GM23338 (cell line): Measurements from ENCODE around the gene GPR151. TPM values are rescaled to one million over a fixed set of nuclear protein-coding genes. Genes with fewer than 3 reads are reported as not detected.

ENCODE experiments used
- ATAC-seq: fragments of 200-7000 bp; cut with Tn5 transposase; 3 replicates; pipeline ENCODE4 v1.9.1; 2020
- DNase-seq: peaks from one replicate; pipeline ENCODE4 v3.0.0-alpha.2; 2015; ENCODE audit warnings: low spot score
- H2AFZ ChIP-seq: fragments of 200-600 bp; sonication (generic); 2 replicates; pipeline ENCODE4 v1.8.0; 2016; ENCODE audit warnings: antibody characterized with exemption, mild to moderate bottlenecking, moderate library complexity
- H3F3A ChIP-seq: fragments of 200-600 bp; sonication (generic); replicated peaks from 2 replicates; pipeline ENCODE4 v1.8.0; 2017; ENCODE audit warnings: antibody characterized with exemption, mixed run types, low read depth
- H3K27ac ChIP-seq: fragments of 200-600 bp; sonication (generic); 2 replicates; pipeline ENCODE4 v1.6.1; 2016; ENCODE audit warnings: low read depth
- H3K27me3 ChIP-seq: fragments of 200-600 bp; sonication (generic); 2 replicates; pipeline ENCODE4 v1.8.0; 2016; ENCODE audit warnings: mild to moderate bottlenecking, mixed run types, moderate library complexity; ENCODE audit not compliant: insufficient read depth
- H3K36me3 ChIP-seq: fragments of 200-600 bp; sonication (generic); 2 replicates; pipeline ENCODE4 v1.8.0; 2016; ENCODE audit warnings: mild to moderate bottlenecking; ENCODE audit not compliant: insufficient read depth
- H3K4me1 ChIP-seq: fragments of 200-600 bp; sonication (generic); 2 replicates; pipeline ENCODE4 v1.8.0; 2016; ENCODE audit warnings: mild to moderate bottlenecking, moderate library complexity; ENCODE audit not compliant: insufficient read depth
- H3K4me2 ChIP-seq: fragments of 200-600 bp; sonication (generic); 2 replicates; pipeline ENCODE4 v1.7.1; 2017; ENCODE audit warnings: mixed run types
- H3K4me3 ChIP-seq: fragments of 200-600 bp; sonication (generic); 2 replicates; pipeline ENCODE4 v1.6.1; 2016; ENCODE audit warnings: mixed run types
- H3K79me2 ChIP-seq: fragments of 200-600 bp; sonication (generic); replicated peaks from 2 replicates; pipeline ENCODE4 v1.8.0; 2017; ENCODE audit warnings: mild to moderate bottlenecking; ENCODE audit not compliant: insufficient read depth
- H3K9me2 ChIP-seq: fragments of 200-600 bp; sonication (generic); 2 replicates; pipeline ENCODE4 v1.8.0; 2017; ENCODE audit not compliant: insufficient read depth
- H4K20me1 ChIP-seq: fragments of 200-600 bp; sonication (generic); replicated peaks from 2 replicates; pipeline ENCODE4 v1.8.0; 2017; ENCODE audit warnings: mild to moderate bottlenecking; ENCODE audit not compliant: insufficient read depth
- H3K27ac Mint-ChIP-seq: 2 replicates; pipeline ENCODE4 v1.8.0; 2020; ENCODE audit warnings: inconsistent platforms, mild to moderate bottlenecking, moderate library complexity, mixed read lengths
- H3K27me3 Mint-ChIP-seq: 3 replicates; pipeline ENCODE4 v1.8.0; 2022; ENCODE audit warnings: low read depth, mild to moderate bottlenecking, moderate library complexity, mixed read lengths, inconsistent platforms; ENCODE audit not compliant: insufficient read depth, poor library complexity
- H3K36me3 Mint-ChIP-seq: 3 replicates; pipeline ENCODE4 v1.8.0; 2021; ENCODE audit warnings: low read depth, mild to moderate bottlenecking, inconsistent platforms, moderate library complexity, mixed read lengths
- H3K4me1 Mint-ChIP-seq: 3 replicates; pipeline ENCODE4 v1.8.0; 2020; ENCODE audit warnings: mild to moderate bottlenecking, inconsistent platforms, mixed read lengths
- H3K4me3 Mint-ChIP-seq: 3 replicates; pipeline ENCODE4 v1.8.0; 2021; ENCODE audit warnings: moderate library complexity, mild to moderate bottlenecking, inconsistent platforms, mixed read lengths
- H3K9me3 Mint-ChIP-seq: 3 replicates; pipeline ENCODE4 v1.8.0; 2020; ENCODE audit warnings: moderate library complexity, mild to moderate bottlenecking, inconsistent platforms, mixed read lengths
- CREB1 ChIP-seq: fragments of 250-450 bp; sonication (Bioruptor Pico); IDR thresholded peaks from 2 replicates; pipeline ENCODE4 v1.5.0; 2020; ENCODE audit warnings: low read depth, mild to moderate bottlenecking, moderate library complexity
- EZH2phosphoT487 ChIP-seq: fragments of 200-600 bp; sonication (generic); IDR thresholded peaks from one replicate; pipeline ENCODE4 v1.8.1; 2018; ENCODE audit warnings: antibody characterized with exemption; ENCODE audit not compliant: unreplicated experiment
- NANOG ChIP-seq: IDR thresholded peaks from 2 replicates; pipeline ENCODE4 v1.6.1; 2016; ENCODE audit warnings: antibody characterized with exemption, borderline replicate concordance
- POLR2AphosphoS5 ChIP-seq: IDR thresholded peaks from 2 replicates; pipeline ENCODE4 v1.6.1; 2016; ENCODE audit warnings: antibody characterized with exemption, low read depth
- STAT1 ChIP-seq: IDR thresholded peaks from one replicate; pipeline ENCODE4 v1.6.1; 2016; ENCODE audit warnings: antibody characterized with exemption; ENCODE audit not compliant: unreplicated experiment
- ZNF114 ChIP-seq: fragments of 250-450 bp; sonication (Bioruptor Pico); IDR thresholded peaks from 2 replicates; pipeline ENCODE4 v1.5.0; 2020; ENCODE audit warnings: mild to moderate bottlenecking, moderate library complexity
- polyA plus RNA-seq: library from polyadenylated mRNA; unstranded; fragments of >200 nt; fragmentation: Nextera tagmentation; extraction: Ambion mirVana; gene quantifications from 2 replicates; pipeline ENCODE4 v1.2.1, GENCODE V29; 2016
- total RNA-seq: library from RNA; depleted of rRNA; stranded (reverse); fragments of >200 nt; shearing (Covaris generic); gene quantifications from 2 replicates; pipeline ENCODE4 v1.2.3, GENCODE V29; 2014
- TF ChIP-seq, protein P1 (sequence below): fragments of 250-450 bp; sonication (Bioruptor Pico); IDR thresholded peaks from 2 replicates; pipeline ENCODE4 v1.5.0; 2020; ENCODE audit warnings: mild to moderate bottlenecking, moderate library complexity
- TF ChIP-seq, protein P2 (sequence below): IDR thresholded peaks from one replicate; pipeline ENCODE4 v1.6.1; 2018; ENCODE audit warnings: antibody characterized with exemption; ENCODE audit not compliant: unreplicated experiment
- TF ChIP-seq, protein P3 (sequence below): IDR thresholded peaks from 2 replicates; pipeline ENCODE4 v1.6.1; 2016; ENCODE audit warnings: antibody characterized with exemption

GPR151 gene
- total and polyA plus RNA-seq, 2 experiments from 2014 or later = not detected

DNA sequence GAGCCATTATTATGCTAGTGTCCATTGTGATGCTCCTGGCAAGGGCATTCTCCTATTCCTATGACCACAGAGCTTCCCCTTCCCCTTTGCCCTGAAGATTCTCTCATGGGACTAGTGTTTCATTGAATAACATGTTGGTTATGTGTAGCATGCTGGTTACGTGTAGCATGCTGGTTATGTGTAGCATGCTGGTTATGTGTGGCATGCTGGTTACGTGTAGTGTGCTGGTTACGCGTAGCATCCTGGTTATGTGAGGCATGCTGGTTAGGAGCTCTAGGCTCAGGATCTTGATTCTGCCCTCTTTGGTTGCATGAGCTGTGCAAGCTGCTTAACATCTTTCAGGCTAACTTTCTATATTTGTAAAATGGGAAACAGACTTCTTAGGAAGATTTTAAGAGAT lies 46.5 kb upstream of the GPR151 start:
- Histone ChIP-seq H3K36me3 (no peaks in the 10 kb centered on the region), H3F3A (no peaks in the 10 kb centered on the region), H3K4me3 (no peak overlapping the region), H3K27ac (no peak overlapping the region), H3K27me3 (no peaks in the 10 kb centered on the region), H4K20me1 (no peaks in the 10 kb centered on the region), H3K79me2 (no peaks in the 10 kb centered on the region), H3K9me2 (peaks cover 3% of the 10 kb centered on the region; the same call in 1 of the 2 replicates), H2AFZ (no peak overlapping the region), H3K4me1 (peaks cover 12% of the 10 kb centered on the region), H3K4me2 (no peak overlapping the region)
- DNase-seq (no peak), ATAC-seq (peak; percentile 23; the same call in 1 of the 3 replicates)
- H3K27me3 Mint-ChIP-seq = peaks cover 2% of the 10 kb centered on the region
- H3K36me3 Mint-ChIP-seq = peaks cover 6% of the 10 kb centered on the region; the same call in 2 of the 3 replicates
- no peak overlapping the region for H3K27ac Mint-ChIP-seq
- peaks cover 16% of the 10 kb centered on the region for H3K4me1 Mint-ChIP-seq
- peaks cover 8% of the 10 kb centered on the region; the same call in 2 of the 3 replicates for H3K9me3 Mint-ChIP-seq
- TF ChIP-seq ZNF114 (CRISPR knock-in tag) (no peak), POLR2AphosphoS5 (no peak), EZH2phosphoT487 (no peak), CREB1 (CRISPR knock-in tag) (no peak), NANOG (no peak), STAT1 (no peak)
- TF ChIP-seq, protein P1, sequence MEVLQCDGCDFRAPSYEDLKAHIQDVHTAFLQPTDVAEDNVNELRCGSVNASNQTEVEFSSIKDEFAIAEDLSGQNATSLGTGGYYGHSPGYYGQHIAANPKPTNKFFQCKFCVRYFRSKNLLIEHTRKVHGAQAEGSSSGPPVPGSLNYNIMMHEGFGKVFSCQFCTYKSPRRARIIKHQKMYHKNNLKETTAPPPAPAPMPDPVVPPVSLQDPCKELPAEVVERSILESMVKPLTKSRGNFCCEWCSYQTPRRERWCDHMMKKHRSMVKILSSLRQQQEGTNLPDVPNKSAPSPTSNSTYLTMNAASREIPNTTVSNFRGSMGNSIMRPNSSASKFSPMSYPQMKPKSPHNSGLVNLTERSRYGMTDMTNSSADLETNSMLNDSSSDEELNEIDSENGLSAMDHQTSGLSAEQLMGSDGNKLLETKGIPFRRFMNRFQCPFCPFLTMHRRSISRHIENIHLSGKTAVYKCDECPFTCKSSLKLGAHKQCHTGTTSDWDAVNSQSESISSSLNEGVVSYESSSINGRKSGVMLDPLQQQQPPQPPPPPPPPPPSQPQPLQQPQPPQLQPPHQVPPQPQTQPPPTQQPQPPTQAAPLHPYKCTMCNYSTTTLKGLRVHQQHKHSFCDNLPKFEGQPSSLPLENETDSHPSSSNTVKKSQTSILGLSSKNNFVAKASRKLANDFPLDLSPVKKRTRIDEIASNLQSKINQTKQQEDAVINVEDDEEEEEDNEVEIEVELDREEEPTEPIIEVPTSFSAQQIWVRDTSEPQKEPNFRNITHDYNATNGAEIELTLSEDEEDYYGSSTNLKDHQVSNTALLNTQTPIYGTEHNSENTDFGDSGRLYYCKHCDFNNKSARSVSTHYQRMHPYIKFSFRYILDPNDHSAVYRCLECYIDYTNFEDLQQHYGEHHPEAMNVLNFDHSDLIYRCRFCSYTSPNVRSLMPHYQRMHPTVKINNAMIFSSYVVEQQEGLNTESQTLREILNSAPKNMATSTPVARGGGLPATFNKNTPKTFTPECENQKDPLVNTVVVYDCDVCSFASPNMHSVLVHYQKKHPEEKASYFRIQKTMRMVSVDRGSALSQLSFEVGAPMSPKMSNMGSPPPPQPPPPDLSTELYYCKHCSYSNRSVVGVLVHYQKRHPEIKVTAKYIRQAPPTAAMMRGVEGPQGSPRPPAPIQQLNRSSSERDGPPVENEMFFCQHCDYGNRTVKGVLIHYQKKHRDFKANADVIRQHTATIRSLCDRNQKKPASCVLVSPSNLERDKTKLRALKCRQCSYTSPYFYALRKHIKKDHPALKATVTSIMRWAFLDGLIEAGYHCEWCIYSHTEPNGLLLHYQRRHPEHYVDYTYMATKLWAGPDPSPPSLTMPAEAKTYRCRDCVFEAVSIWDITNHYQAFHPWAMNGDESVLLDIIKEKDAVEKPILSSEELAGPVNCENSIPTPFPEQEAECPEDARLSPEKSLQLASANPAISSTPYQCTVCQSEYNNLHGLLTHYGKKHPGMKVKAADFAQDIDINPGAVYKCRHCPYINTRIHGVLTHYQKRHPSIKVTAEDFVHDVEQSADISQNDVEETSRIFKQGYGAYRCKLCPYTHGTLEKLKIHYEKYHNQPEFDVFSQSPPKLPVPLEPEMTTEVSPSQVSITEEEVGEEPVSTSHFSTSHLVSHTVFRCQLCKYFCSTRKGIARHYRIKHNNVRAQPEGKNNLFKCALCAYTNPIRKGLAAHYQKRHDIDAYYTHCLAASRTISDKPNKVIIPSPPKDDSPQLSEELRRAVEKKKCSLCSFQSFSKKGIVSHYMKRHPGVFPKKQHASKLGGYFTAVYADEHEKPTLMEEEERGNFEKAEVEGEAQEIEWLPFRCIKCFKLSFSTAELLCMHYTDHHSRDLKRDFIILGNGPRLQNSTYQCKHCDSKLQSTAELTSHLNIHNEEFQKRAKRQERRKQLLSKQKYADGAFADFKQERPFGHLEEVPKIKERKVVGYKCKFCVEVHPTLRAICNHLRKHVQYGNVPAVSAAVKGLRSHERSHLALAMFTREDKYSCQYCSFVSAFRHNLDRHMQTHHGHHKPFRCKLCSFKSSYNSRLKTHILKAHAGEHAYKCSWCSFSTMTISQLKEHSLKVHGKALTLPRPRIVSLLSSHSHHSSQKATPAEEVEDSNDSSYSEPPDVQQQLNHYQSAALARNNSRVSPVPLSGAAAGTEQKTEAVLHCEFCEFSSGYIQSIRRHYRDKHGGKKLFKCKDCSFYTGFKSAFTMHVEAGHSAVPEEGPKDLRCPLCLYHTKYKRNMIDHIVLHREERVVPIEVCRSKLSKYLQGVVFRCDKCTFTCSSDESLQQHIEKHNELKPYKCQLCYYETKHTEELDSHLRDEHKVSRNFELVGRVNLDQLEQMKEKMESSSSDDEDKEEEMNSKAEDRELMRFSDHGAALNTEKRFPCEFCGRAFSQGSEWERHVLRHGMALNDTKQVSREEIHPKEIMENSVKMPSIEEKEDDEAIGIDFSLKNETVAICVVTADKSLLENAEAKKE = no peak
- TF ChIP-seq, protein P2, sequence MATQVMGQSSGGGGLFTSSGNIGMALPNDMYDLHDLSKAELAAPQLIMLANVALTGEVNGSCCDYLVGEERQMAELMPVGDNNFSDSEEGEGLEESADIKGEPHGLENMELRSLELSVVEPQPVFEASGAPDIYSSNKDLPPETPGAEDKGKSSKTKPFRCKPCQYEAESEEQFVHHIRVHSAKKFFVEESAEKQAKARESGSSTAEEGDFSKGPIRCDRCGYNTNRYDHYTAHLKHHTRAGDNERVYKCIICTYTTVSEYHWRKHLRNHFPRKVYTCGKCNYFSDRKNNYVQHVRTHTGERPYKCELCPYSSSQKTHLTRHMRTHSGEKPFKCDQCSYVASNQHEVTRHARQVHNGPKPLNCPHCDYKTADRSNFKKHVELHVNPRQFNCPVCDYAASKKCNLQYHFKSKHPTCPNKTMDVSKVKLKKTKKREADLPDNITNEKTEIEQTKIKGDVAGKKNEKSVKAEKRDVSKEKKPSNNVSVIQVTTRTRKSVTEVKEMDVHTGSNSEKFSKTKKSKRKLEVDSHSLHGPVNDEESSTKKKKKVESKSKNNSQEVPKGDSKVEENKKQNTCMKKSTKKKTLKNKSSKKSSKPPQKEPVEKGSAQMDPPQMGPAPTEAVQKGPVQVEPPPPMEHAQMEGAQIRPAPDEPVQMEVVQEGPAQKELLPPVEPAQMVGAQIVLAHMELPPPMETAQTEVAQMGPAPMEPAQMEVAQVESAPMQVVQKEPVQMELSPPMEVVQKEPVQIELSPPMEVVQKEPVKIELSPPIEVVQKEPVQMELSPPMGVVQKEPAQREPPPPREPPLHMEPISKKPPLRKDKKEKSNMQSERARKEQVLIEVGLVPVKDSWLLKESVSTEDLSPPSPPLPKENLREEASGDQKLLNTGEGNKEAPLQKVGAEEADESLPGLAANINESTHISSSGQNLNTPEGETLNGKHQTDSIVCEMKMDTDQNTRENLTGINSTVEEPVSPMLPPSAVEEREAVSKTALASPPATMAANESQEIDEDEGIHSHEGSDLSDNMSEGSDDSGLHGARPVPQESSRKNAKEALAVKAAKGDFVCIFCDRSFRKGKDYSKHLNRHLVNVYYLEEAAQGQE = no peak
- TF ChIP-seq, protein P3, sequence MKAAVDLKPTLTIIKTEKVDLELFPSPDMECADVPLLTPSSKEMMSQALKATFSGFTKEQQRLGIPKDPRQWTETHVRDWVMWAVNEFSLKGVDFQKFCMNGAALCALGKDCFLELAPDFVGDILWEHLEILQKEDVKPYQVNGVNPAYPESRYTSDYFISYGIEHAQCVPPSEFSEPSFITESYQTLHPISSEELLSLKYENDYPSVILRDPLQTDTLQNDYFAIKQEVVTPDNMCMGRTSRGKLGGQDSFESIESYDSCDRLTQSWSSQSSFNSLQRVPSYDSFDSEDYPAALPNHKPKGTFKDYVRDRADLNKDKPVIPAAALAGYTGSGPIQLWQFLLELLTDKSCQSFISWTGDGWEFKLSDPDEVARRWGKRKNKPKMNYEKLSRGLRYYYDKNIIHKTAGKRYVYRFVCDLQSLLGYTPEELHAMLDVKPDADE = no peak
- no peak overlapping the region for H3K4me3 Mint-ChIP-seq
